A673 (cell line): Measurements from ENCODE around the gene FCN2. TPM values are rescaled to one million over a fixed set of nuclear protein-coding genes. Genes with fewer than 3 reads are reported as not detected.

Experiments used
- BruUV-seq: library from RNA; stranded (reverse); fragments of 400-500 nt; replicated peaks from 2 replicates; lab custom pipeline; 2021; lab: Mats Ljungman, UMichigan
- CTCF ChIA-PET: fragments of 300-600 bp; sonication (Branson Sonifier 250); formaldehyde crosslinking; loops from one replicate; lab custom pipeline; 2022; ENCODE audit warnings: antibody characterized with exemption; lab: Charles Lee
- POLR2A ChIA-PET: fragments of 300-600 bp; sonication (Branson Sonifier 250); formaldehyde crosslinking; loops from one replicate; lab custom pipeline; 2022; ENCODE audit warnings: antibody characterized with exemption; ENCODE audit not compliant: low non-redundant PET; lab: Charles Lee
- DNase-seq: peaks from one replicate; pipeline ENCODE4 v3.0.0-alpha.2; 2015; ENCODE audit warnings: low spot score
- H3K27ac ChIP-seq: fragments of 200-600 bp; sonication (generic); 2 replicates; pipeline ENCODE4 v1.5.1; 2016; ENCODE audit warnings: mixed run types, low read depth, mild to moderate bottlenecking, mixed read lengths, antibody characterized with exemption, low read length; ENCODE audit not compliant: poor library complexity, severe bottlenecking
- H3K27me3 ChIP-seq: fragments of 200-600 bp; sonication (generic); replicated peaks from 2 replicates; pipeline ENCODE4 v1.6.1; 2017; ENCODE audit warnings: mixed run types, low read depth, mild to moderate bottlenecking, mixed read lengths, antibody characterized with exemption, low read length; ENCODE audit not compliant: insufficient read depth, poor library complexity
- H3K36me3 ChIP-seq: fragments of 200-600 bp; sonication (generic); 2 replicates; pipeline ENCODE4 v1.6.1; 2016; ENCODE audit warnings: mixed run types, mild to moderate bottlenecking, mixed read lengths, antibody characterized with exemption, low read length; ENCODE audit not compliant: insufficient read depth, poor library complexity, severe bottlenecking
- H3K4me1 ChIP-seq: fragments of 200-600 bp; sonication (generic); 2 replicates; pipeline ENCODE4 v1.6.1; 2017; ENCODE audit warnings: mixed run types, mild to moderate bottlenecking, mixed read lengths, antibody characterized with exemption, low read length; ENCODE audit not compliant: insufficient read depth, poor library complexity, severe bottlenecking
- H3K4me3 ChIP-seq: fragments of 200-600 bp; sonication (generic); 2 replicates; pipeline ENCODE4 v1.5.1; 2016; ENCODE audit warnings: low read depth, mixed run types, mild to moderate bottlenecking, mixed read lengths, low read length; ENCODE audit not compliant: poor library complexity, severe bottlenecking
- H3K9me3 ChIP-seq: fragments of 200-600 bp; sonication (generic); 2 replicates; pipeline ENCODE4 v1.6.1; 2016; ENCODE audit warnings: mixed run types, low read depth, mild to moderate bottlenecking, mixed read lengths, antibody characterized with exemption, low read length; ENCODE audit not compliant: poor library complexity, severe bottlenecking
- CTCF ChIP-seq: fragments of 300-800, 200-600 bp; sonication (generic); conservative IDR thresholded peaks from 2 replicates; pipeline ENCODE4 v1.5.1; 2017; ENCODE audit warnings: low read depth, mild to moderate bottlenecking, antibody characterized with exemption, low read length, moderate library complexity, mixed read lengths
- EZH2 ChIP-seq: fragments of 200-600 bp; sonication (generic); IDR thresholded peaks from 2 replicates; pipeline ENCODE4 v1.6.1; 2017; ENCODE audit warnings: borderline replicate concordance, low read depth, mild to moderate bottlenecking, mixed read lengths, antibody characterized with exemption, low read length; ENCODE audit not compliant: poor library complexity, severe bottlenecking
- intact Hi-C: fragments of 100-400 bp; cut with micrococcal nuclease; formaldehyde crosslinking; loops from one replicate; pipeline ENCODE4 v1.10.0; 2022; ENCODE audit not compliant: unreplicated experiment
- total RNA-seq: library from RNA; stranded (reverse); gene quantifications from 2 replicates; pipeline ENCODE4 v1.2.3, GENCODE V29; 2021

FCN2 gene
- total RNA-seq, 1 experiment from 2014 or later: not detected

- CTCF ChIA-PET: no interaction called here
- DNase-seq: no peak
- no peak overlapping the region for H3K4me3 ChIP-seq
- no peak for TF ChIP-seq CTCF
- no peak for TF ChIP-seq EZH2
- H3K9me3 ChIP-seq: no peaks in the 10 kb centered on the region
- POLR2A ChIA-PET: no interaction called here
- no TSS peak for BruUV-seq
- H3K27ac ChIP-seq: no peak overlapping the region
- intact Hi-C loops: no loop called here
- no peaks in the 10 kb centered on the region for H3K36me3 ChIP-seq
- H3K4me1 ChIP-seq: no peaks in the 10 kb centered on the region
- no peaks in the 10 kb centered on the region for H3K27me3 ChIP-seq
These were observed 47.2 kb upstream of the FCN2 start for GRCh38 chr9:134833294-134833880.

GRCh38 chr9:134834217-134834956 is 46.2 kb upstream of the FCN2 start:
- TF ChIP-seq EZH2: no peak
- TF ChIP-seq CTCF: no peak
- Histone ChIP-seq H3K27ac (no peak overlapping the region), H3K27me3 (no peaks in the 10 kb centered on the region), H3K36me3 (no peaks in the 10 kb centered on the region), H3K4me3 (no peak overlapping the region), H3K9me3 (no peaks in the 10 kb centered on the region), H3K4me1 (no peaks in the 10 kb centered on the region)
- intact Hi-C loops: no loop called here
- ChIA-PET CTCF (no interaction called here), POLR2A (no interaction called here)
- no TSS peak for BruUV-seq
- DNase-seq: no peak

DNA sequence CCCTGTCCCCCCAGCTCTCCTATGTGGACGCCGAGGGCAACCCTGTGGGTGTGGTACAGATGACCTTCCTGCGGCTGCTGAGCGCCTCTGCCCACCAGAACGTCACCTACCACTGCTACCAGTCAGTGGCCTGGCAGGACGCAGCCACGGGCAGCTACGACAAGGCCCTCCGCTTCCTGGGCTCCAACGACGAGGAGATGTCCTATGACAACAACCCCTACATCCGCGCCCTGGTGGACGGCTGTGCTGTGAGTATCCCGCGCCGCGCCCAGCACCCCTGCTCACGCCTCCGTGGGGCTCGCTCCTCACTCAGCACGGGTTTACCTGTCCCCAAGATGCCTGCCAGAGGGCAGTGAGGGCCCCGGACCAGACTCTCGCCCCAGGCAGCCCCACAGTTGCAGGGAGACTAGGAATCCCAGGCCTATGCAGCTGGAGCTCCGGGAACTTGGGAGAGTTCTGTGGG is 45.6 kb upstream of the FCN2 start:
- DNase-seq: no peak
- intact Hi-C loops: no loop called here
- Histone ChIP-seq H3K27me3 (no peaks in the 10 kb centered on the region), H3K4me3 (no peak overlapping the region), H3K27ac (no peak overlapping the region), H3K4me1 (no peaks in the 10 kb centered on the region), H3K9me3 (no peaks in the 10 kb centered on the region), H3K36me3 (no peaks in the 10 kb centered on the region)
- CTCF ChIA-PET: no interaction called here
- TF ChIP-seq CTCF (no peak), EZH2 (no peak)
- BruUV-seq: no TSS peak
- POLR2A ChIA-PET: no interaction called here
